GM18505 (cell line): ENCODE measurements around the gene TTC7B.

Experiments used
- ATAC-seq: cut with Tn5 transposase; IDR thresholded peaks from one replicate; pipeline ENCODE4 v1.9.1; 2021; ENCODE audit not compliant: unreplicated experiment
- POLR2A ChIP-seq: IDR thresholded peaks from 4 replicates; pipeline ENCODE4 v1.6.1; 2011; ENCODE audit warnings: borderline replicate concordance; ENCODE audit not compliant: insufficient read depth, insufficient read length; ENCODE audit errors: extremely low read depth

Gene TTC7B

GRCh38 chr14:90499908-90500664 is 316.1 kb downstream of the TTC7B start:
- no peak for ATAC-seq
- no peak for TF ChIP-seq POLR2A

- ATAC-seq, result no peak
Measured at GRCh38 chr14:90499121-90499520, 317.1 kb downstream of the TTC7B start.

GRCh38 chr14:90498198-90498597 is 318.0 kb downstream of the TTC7B start:
- TF ChIP-seq POLR2A, result no peak
- ATAC-seq, result no peak

More at GRCh38 chr14:90499121-90499520, 317.1 kb downstream of the TTC7B start:
- TF ChIP-seq POLR2A, result no peak

GRCh38 chr14:90496379-90496778 is 319.9 kb downstream of the TTC7B start:
- ATAC-seq, result no peak
- TF ChIP-seq POLR2A, result no peak

- no peak for ATAC-seq
- no peak for TF ChIP-seq POLR2A
Measured at GRCh38 chr14:90495357-90496276, 320.6 kb downstream of the TTC7B start.

- TF ChIP-seq POLR2A, result no peak
- ATAC-seq, result no peak
Measured at GRCh38 chr14:90491911-90492531, 324.2 kb downstream of the TTC7B start.

GRCh38 chr14:90491221-90491885 is 324.9 kb downstream of the TTC7B start:
- TF ChIP-seq POLR2A, result no peak
- no peak for ATAC-seq

GRCh38 chr14:90490720-90491050 is 325.5 kb downstream of the TTC7B start:
- no peak for ATAC-seq
- TF ChIP-seq POLR2A, result no peak

GRCh38 chr14:90489916-90490719 is 326.1 kb downstream of the TTC7B start:
- TF ChIP-seq POLR2A, result no peak
- ATAC-seq, result no peak

- no peak for TF ChIP-seq POLR2A
- no peak for ATAC-seq
Measured at GRCh38 chr14:90489306-90489705, 326.9 kb downstream of the TTC7B start.

GRCh38 chr14:90488256-90488655 is 328.0 kb downstream of the TTC7B start:
- ATAC-seq, result no peak
- no peak for TF ChIP-seq POLR2A

GRCh38 chr14:90487462-90487861 is 328.8 kb downstream of the TTC7B start:
- no peak for ATAC-seq
- no peak for TF ChIP-seq POLR2A
